ENCODE data around the gene AHDC1. TPM values are rescaled to one million over a fixed set of nuclear protein-coding genes. Genes with fewer than 3 reads are reported as not detected.

Gene AHDC1
- total and polyA plus RNA-seq, 9 of the 15 experiments (the other 6 are each of a cell fraction or from before 2014, with no cell fraction given): 0.21 to 36.4 (median 4.7) TPM

DNA sequence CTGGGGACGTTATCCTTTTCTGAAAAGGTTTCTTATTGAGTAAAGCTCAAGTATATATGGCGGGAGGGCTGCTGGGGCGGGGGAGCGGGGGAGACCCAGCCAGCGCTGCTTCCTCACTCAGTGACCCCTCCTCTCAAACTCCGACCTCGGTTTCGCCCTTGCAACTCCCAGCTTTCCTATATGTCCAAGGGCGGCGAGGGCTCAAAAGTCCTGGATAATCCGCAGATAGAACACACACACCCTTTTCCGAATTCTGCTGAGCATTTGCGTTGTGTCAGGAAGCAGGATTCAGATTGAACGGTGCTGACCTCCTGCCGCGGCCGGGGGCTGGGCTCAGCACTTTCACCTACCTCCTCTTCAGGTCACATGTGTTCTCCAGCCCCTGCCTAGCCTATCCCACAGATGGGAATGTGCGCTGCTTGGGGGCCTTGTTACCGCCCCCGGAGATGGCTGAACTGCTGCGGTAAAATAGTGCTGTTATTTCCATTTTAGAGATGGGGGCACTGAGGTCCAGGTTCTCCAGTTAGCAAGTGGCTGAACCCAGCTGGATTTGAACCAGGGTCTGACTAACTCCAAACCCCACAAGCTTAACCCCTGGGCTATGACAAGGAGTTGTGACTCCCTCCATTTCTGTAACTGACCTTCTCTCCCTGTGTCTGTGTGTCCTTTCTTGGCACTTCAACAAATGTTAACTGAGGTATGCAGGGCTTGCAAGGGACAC lies 795 bp upstream of the AHDC1 start (continued):
- TF ChIP-seq SIN3A (IDR thresholded peaks at IDR 0.05; ENCODE audit: borderline replicate concordance in 2 of 2, control insufficient read depth in 1 of 2, low read depth in 2 of 2, low read length in 2 of 2) (no peak), NELFE (IDR thresholded peaks at IDR 0.05; ENCODE audit: insufficient read depth, insufficient read length) (no peak), RBM34 (IDR thresholded peaks at IDR 0.05; ENCODE audit: borderline replicate concordance, insufficient read depth, low read length) (no peak), CEBPG (CRISPR knock-in tag; IDR thresholded peaks at IDR 0.05) (no peak), CEBPG (tag; conservative IDR thresholded peaks at IDR 0.05 in 1 of 2, IDR thresholded peaks at IDR 0.05 in 1 of 2) (no peak), TAL1 (IDR thresholded peaks at IDR 0.05) (no peak), SRF (CRISPR knock-in tag; IDR thresholded peaks at IDR 0.05) (no peak), PHF20 (IDR thresholded peaks at IDR 0.05; ENCODE audit: partially characterized antibody) (no peak), SRSF3 (IDR thresholded peaks at IDR 0.05; ENCODE audit: insufficient read depth, low read length) (no peak), MYC (IDR thresholded peaks at IDR 0.05; ENCODE audit: low read depth, low read length) (no peak), MYC (CRISPR knock-in tag; IDR thresholded peaks at IDR 0.05; ENCODE audit: borderline replicate concordance, low read depth) (no peak), FOXA3 (CRISPR knock-in tag; conservative IDR thresholded peaks at IDR 0.05 in 1 of 2, IDR thresholded peaks at IDR 0.05 in 1 of 2) (0 out of 4 replicates have a peak, but pooled peaks of 1 of the 2 experiments have one; percentile 38), DNMT1 (IDR thresholded peaks at IDR 0.05) (no peak), BCOR (IDR thresholded peaks at IDR 0.05) (peak; percentile 31; the same call in 1 of the 2 replicates), TEAD1 (CRISPR knock-in tag; IDR thresholded peaks at IDR 0.05) (no peak), FIP1L1 (IDR thresholded peaks at IDR 0.05; ENCODE audit: low read depth, low read length, poor library complexity, severe bottlenecking) (no peak), MCM7 (IDR thresholded peaks at IDR 0.05) (no peak), TOE1 (IDR thresholded peaks at IDR 0.05; ENCODE audit: borderline replicate concordance) (no peak), TOE1 (CRISPR knock-in tag; IDR thresholded peaks at IDR 0.05; ENCODE audit: borderline replicate concordance, low read depth) (no peak)
- TF ChIP-seq, protein P1, sequence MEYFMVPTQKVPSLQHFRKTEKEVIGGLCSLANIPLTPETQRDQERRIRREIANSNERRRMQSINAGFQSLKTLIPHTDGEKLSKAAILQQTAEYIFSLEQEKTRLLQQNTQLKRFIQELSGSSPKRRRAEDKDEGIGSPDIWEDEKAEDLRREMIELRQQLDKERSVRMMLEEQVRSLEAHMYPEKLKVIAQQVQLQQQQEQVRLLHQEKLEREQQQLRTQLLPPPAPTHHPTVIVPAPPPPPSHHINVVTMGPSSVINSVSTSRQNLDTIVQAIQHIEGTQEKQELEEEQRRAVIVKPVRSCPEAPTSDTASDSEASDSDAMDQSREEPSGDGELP (CRISPR knock-in tag; IDR thresholded peaks at IDR 0.05; ENCODE audit: borderline replicate concordance): 0 out of 2 replicates have a peak, but pooled peaks have one; percentile 1
- TF ChIP-seq, protein P2, sequence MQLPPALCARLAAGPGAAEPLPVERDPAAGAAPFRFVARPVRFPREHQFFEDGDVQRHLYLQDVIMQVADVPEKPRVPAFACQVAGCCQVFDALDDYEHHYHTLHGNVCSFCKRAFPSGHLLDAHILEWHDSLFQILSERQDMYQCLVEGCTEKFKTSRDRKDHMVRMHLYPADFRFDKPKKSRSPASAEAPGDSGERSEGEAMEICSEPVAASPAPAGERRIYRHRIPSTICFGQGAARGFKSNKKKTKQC (CRISPR knock-in tag; IDR thresholded peaks at IDR 0.05): 0 out of 2 replicates have a peak, but pooled peaks have one; percentile 11
- TF ChIP-seq, protein P3, sequence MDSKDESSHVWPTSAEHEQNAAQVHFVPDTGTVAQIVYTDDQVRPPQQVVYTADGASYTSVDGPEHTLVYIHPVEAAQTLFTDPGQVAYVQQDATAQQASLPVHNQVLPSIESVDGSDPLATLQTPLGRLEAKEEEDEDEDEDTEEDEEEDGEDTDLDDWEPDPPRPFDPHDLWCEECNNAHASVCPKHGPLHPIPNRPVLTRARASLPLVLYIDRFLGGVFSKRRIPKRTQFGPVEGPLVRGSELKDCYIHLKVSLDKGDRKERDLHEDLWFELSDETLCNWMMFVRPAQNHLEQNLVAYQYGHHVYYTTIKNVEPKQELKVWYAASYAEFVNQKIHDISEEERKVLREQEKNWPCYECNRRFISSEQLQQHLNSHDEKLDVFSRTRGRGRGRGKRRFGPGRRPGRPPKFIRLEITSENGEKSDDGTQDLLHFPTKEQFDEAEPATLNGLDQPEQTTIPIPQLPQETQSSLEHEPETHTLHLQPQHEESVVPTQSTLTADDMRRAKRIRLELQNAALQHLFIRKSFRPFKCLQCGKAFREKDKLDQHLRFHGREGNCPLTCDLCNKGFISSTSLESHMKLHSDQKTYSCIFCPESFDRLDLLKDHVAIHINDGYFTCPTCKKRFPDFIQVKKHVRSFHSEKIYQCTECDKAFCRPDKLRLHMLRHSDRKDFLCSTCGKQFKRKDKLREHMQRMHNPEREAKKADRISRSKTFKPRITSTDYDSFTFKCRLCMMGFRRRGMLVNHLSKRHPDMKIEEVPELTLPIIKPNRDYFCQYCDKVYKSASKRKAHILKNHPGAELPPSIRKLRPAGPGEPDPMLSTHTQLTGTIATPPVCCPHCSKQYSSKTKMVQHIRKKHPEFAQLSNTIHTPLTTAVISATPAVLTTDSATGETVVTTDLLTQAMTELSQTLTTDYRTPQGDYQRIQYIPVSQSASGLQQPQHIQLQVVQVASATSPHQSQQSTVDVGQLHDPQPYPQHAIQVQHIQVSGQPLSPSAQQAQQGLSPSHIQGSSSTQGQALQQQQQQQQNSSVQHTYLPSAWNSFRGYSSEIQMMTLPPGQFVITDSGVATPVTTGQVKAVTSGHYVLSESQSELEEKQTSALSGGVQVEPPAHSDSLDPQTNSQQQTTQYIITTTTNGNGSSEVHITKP (IDR thresholded peaks at IDR 0.05; ENCODE audit: partially characterized antibody): peak; percentile 82

Measured in K562 (cell line).